NT2/D1 (cell line): ENCODE data around the gene ADGRA1.

Experiments used
- SUZ12 ChIP-seq: IDR thresholded peaks from 2 replicates; pipeline ENCODE4 v1.6.1; 2011; ENCODE audit not compliant: insufficient read length, insufficient read depth; ENCODE audit errors: extremely low read depth
- YY1 ChIP-seq: IDR thresholded peaks from 2 replicates; pipeline ENCODE4 v1.6.1; 2011; ENCODE audit not compliant: insufficient read length, insufficient read depth
- ZNF274 ChIP-seq: IDR thresholded peaks from 2 replicates; pipeline ENCODE4 v1.6.1; 2011; ENCODE audit warnings: mild to moderate bottlenecking, low read depth, low read length

DNA sequence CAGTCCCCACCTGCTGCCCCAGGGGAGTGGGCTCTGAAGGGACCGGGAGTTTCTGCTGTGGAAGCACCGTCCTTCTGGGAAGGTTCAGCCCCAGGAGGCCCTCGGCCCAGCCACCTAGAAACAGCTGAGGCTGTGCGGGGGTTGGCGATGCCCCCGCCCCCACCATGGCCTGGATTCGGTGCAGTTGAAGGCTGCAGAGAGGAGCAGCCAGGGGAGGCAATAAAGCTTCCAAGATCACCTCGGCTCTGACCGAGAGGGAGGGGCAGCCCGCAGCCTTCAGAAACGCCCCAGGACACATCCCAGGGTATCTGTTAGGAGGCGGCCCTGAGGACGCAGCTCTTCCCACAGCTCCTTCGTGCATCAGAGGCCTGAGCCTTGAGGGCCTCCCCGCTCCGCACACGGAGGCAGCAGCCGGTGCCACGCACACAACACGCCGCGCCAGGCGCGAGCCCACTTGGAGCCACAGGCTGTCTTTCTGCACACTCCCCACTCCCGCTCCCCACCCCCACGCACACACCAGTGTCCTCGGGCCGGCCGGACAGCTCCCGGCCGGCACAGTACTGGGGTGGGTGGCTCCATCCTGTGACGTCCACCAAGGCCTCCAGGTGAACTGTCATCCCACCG is 73.9 kb downstream of the ADGRA1 start:
- TF ChIP-seq YY1: no peak
- no peak for TF ChIP-seq SUZ12
- TF ChIP-seq ZNF274: no peak
